ENCODE measurements around the gene KCNG4.

KCNG4 gene

GRCh38 chr16:84267380-84267779 is 27.6 kb upstream of the KCNG4 start:
- DNase-seq (ENCODE audit: extremely low read depth, low read depth): no peak
- TF ChIP-seq, protein P1, sequence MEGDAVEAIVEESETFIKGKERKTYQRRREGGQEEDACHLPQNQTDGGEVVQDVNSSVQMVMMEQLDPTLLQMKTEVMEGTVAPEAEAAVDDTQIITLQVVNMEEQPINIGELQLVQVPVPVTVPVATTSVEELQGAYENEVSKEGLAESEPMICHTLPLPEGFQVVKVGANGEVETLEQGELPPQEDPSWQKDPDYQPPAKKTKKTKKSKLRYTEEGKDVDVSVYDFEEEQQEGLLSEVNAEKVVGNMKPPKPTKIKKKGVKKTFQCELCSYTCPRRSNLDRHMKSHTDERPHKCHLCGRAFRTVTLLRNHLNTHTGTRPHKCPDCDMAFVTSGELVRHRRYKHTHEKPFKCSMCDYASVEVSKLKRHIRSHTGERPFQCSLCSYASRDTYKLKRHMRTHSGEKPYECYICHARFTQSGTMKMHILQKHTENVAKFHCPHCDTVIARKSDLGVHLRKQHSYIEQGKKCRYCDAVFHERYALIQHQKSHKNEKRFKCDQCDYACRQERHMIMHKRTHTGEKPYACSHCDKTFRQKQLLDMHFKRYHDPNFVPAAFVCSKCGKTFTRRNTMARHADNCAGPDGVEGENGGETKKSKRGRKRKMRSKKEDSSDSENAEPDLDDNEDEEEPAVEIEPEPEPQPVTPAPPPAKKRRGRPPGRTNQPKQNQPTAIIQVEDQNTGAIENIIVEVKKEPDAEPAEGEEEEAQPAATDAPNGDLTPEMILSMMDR (IDR thresholded peaks at IDR 0.05; ENCODE audit: low read depth, low read length, missing control alignments): no peak
- H3K4me3 ChIP-seq (replicated peaks; ENCODE audit: low read depth, low read length): no peak overlapping the region

DNA sequence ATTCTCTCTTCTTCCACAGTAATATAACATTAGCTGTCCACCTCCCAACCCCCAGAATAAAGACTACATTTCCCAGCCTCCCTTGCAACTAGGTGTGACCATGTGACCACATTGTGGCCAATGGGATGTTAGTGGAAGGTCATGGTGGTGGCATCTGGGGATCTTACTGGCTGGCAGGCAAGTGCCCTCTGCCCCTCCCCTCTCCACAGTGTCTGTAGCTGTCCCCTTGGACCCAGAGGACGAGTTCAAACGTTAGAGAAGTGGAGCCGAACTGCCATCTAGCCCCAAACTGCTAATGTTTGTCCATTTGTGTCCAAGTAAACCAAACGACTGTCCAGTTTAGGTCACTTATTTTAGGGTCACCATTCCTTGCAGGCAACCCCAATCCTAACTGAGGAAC is 26.6 kb upstream of the KCNG4 start:
- TF ChIP-seq, protein P1 (IDR thresholded peaks at IDR 0.05; ENCODE audit: low read depth, low read length, missing control alignments): no peak
- H3K4me3 ChIP-seq (replicated peaks; ENCODE audit: low read depth, low read length): no peak overlapping the region
- no peak for DNase-seq (ENCODE audit: extremely low read depth, low read depth)

- H3K4me3 ChIP-seq (replicated peaks; ENCODE audit: low read depth, low read length): no peak overlapping the region
- TF ChIP-seq, protein P1 (IDR thresholded peaks at IDR 0.05; ENCODE audit: low read depth, low read length, missing control alignments): no peak
- DNase-seq (ENCODE audit: extremely low read depth, low read depth): no peak
These were observed 23.1 kb upstream of the KCNG4 start for GRCh38 chr16:84262939-84263338.

DNA sequence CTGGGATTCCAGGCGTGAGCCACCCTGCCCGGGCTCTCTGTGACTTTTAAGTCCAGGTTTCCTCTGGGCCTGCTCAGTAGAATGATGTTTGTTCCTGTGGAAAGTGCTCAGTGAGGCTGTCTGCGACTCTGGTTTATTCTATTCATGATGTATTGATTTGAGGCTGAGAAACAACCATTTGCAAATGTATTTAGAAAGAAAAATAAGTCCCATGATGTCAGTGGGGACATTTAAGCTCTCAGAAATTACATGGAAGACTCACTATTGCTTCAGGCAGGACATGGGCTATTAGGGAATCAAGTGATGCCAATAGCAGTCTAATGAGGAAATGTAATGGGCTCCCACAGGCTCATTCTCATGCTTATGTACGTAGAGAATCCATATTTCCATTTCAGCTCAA is 22.2 kb upstream of the KCNG4 start:
- DNase-seq (ENCODE audit: extremely low read depth, low read depth): no peak
- no peak overlapping the region for H3K4me3 ChIP-seq (replicated peaks; ENCODE audit: low read depth, low read length)
- TF ChIP-seq, protein P1 (IDR thresholded peaks at IDR 0.05; ENCODE audit: low read depth, low read length, missing control alignments): no peak

DNA sequence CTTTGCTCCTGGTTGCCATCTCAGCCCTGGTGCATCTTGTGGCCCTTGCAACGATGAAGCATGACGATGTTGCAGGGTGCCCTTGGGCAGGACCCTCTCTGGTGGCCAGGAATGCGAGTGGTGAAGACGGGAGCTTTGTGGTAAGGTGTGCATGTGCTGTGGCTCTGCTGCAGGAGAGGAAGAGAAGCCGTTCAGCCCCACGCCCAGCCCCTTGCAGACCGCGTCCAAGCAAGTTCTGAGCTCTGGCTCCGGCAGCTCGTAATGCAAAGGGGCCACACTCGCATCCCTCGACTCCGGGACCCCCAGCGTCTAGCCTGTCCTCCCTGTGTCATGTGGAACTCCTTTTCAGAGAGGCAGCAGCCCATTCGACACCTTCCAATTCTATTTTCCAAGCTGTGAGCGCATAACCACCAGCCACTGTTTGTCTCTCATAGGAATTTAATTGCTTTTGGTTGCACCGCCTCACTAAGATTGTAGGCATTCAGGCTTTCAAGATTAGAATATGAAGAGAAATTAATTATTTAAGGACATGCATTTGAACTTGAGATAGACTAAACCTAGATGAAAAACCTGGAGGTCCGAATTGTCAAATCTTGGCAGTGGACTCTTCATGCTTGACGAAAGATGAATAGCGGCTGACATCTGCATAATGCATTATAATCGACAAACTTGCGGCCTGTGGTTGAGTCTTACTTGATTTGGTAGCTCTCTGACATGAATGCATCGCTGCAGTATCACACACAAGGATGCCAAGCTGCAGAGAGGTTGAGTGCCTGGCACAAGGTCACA is 21.1 kb upstream of the KCNG4 start:
- TF ChIP-seq, protein P1 (IDR thresholded peaks at IDR 0.05; ENCODE audit: low read depth, low read length, missing control alignments): no peak
- DNase-seq (ENCODE audit: extremely low read depth, low read depth): no peak
- no peak overlapping the region for H3K4me3 ChIP-seq (replicated peaks; ENCODE audit: low read depth, low read length)

DNA sequence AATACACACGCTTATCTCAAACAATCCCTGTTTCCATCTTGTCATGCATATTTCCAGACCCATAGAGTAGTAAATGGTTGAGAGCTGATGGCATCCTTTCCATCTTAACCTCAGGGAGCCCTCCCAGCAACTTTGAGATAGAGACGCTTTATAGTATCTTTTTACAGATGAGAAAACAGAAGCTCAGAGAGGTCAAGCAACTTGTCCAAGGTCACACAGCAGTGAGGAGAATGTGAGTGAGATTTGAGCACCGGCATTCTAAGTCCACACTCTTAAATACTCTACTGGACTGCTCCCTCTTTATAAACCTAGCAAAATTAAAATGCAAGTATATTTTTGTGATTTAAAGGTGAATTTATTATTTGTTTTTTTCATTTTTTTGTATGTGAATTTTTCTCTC is 19.9 kb upstream of the KCNG4 start:
- no peak for DNase-seq (ENCODE audit: extremely low read depth, low read depth)
- TF ChIP-seq, protein P1 (IDR thresholded peaks at IDR 0.05; ENCODE audit: low read depth, low read length, missing control alignments): no peak
- H3K4me3 ChIP-seq (replicated peaks; ENCODE audit: low read depth, low read length): no peak overlapping the region

- no peak overlapping the region for H3K4me3 ChIP-seq (replicated peaks; ENCODE audit: low read depth, low read length)
- DNase-seq (ENCODE audit: extremely low read depth, low read depth): no peak
- TF ChIP-seq, protein P1 (IDR thresholded peaks at IDR 0.05; ENCODE audit: low read depth, low read length, missing control alignments): no peak
These were observed 18.5 kb upstream of the KCNG4 start for GRCh38 chr16:84258266-84258665.

All from HFF-Myc (cell line).